Stomach (tissue), 9 donors: ENCODE data around the gene KIF14. TPM values are rescaled to one million over a fixed set of nuclear protein-coding genes. Genes with fewer than 3 reads are reported as not detected.

Experiments
- DNase-seq, 2 donors: peaks; one replicate each; pipeline versions ENCODE4 v3.0.0 to v3.0.0-alpha.2; 2013 to 2019
- H3K27ac ChIP-seq, 5 donors: fragments of 200-600 bp in 4 of 5; sonication (generic) in 4 of 5; one replicate each; pipeline ENCODE4 v1.5.1; 2013 to 2019; ENCODE audit warnings: mild to moderate bottlenecking in 1 of 5, moderate library complexity in 1 of 5
- H3K27me3 ChIP-seq, 3 donors: fragments of 200-600 bp; sonication (generic); one replicate each; pipeline ENCODE4 v1.5.1; 2017 to 2019; ENCODE audit warnings: mixed run types in 1 of 3
- H3K36me3 ChIP-seq, 4 donors: fragments of 200-600 bp; sonication (generic); 1 replicate in 3 of 4; 2 replicates in 1 of 4; pipeline ENCODE4 v1.5.1; 2016 to 2019
- H3K4me1 ChIP-seq, 4 donors: fragments of 200-600 bp; sonication (generic); one replicate each; pipeline ENCODE4 v1.5.1; 2016 to 2019
- H3K4me3 ChIP-seq, 4 donors: fragments of 200-600 bp; sonication (generic) in 3 of 4; one replicate each; pipeline ENCODE4 v1.5.1; 2016 to 2019; ENCODE audit warnings: mild to moderate bottlenecking in 1 of 4
- H3K9me3 ChIP-seq, 4 donors: fragments of 200-600 bp; sonication (generic); one replicate each; pipeline ENCODE4 v1.5.1; 2016 to 2019
- EP300 ChIP-seq: sonication (generic); formaldehyde crosslinking; IDR thresholded peaks from one replicate; pipeline ENCODE4 v1.6.1; 2017; ENCODE audit warnings: antibody characterized with exemption
- POLR2A ChIP-seq, 4 donors: fragments of 450-650 bp; IDR thresholded peaks; one replicate each; pipeline ENCODE4 v1.6.1; 2016; ENCODE audit warnings: antibody characterized with exemption in 4 of 4, control low read depth in 2 of 4, mild to moderate bottlenecking in 1 of 4, moderate library complexity in 1 of 4
- POLR2AphosphoS5 ChIP-seq, 3 donors: sonication (generic); formaldehyde crosslinking; IDR thresholded peaks; one replicate each; pipeline ENCODE4 v1.6.1; 2016; ENCODE audit warnings: antibody characterized with exemption in 3 of 3
- WGBS, 5 donors: extraction: QIAGEN DNeasy Blood & Tissue Kit in 3 of 5; methylation state at CpG; one replicate each; pipeline versions ENCODE4 v1.1.5 to v1.1.7; 2013 to 2018; 5-methylcytosine and 5-hydroxymethylcytosine counted together
- intact Hi-C: fragments of 100-400 bp; cut with DNase I; formaldehyde crosslinking; loops from one replicate; pipeline ENCODE4 v1.15.1; 2023; ENCODE audit warnings: low total_unique reads
- polyA plus RNA-seq, 3 donors: library from polyadenylated mRNA; stranded (reverse); fragments of 200-250 nt; gene quantifications; one replicate each; pipeline ENCODE4 v1.2.3, GENCODE V29; 2013
- total RNA-seq, 5 donors: library from RNA; depleted of rRNA; stranded (reverse); fragments of >200 nt; gene quantifications; one replicate each; pipeline versions ENCODE4 v1.1.0 to v1.2.3, GENCODE V29; 2014 to 2016
- TF ChIP-seq, protein P1 (sequence below), 7 experiments: fragments of 450-650 bp in 4 of 7; fragments of 200-600 bp in 3 of 7; sonication (generic) in 3 of 7; IDR thresholded peaks; one replicate each; pipeline ENCODE4 v1.5.1; 2016 to 2019; ENCODE audit warnings: antibody characterized with exemption in 7 of 7, control low read depth in 2 of 7, mild to moderate bottlenecking in 1 of 7
- donor health status: healthy with polysubstance abuse.
- donor health status: Bipolar disorder and iron deficiency.
- donor health status: healthy.

The KIF14 gene
- total and polyA plus RNA-seq, 8 donors = 0.25 to 2.2 (median 0.63) TPM; not detected in 1

DNA sequence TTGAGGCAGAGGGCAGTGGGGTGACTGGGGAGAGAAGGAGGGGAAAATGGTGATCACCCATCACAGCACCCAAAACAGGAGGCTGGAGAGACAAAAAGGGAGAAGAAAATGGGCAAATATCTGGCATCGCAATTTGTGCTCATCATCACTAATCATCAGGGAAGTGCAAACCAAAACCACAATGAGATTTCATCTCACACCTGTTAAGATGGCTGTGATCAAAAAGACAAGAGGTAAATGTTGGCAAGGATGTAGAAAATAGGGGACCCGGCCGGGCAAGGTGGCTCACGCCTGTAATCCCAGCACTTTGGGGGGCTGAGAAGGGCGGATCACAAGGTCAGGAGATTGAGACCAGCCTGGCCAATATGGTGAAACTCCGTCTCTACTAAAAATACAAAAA lies 74.0 kb downstream of the KIF14 start:
- H3K9me3 ChIP-seq = no peaks in the 10 kb centered on the region
- intact Hi-C loops = no loop called here
- WGBS, 5 donors = 80 to 88% (median 82%) methylated on average over 6 of the region's 6 CpGs
- no peak overlapping the region for H3K4me3 ChIP-seq
- TF ChIP-seq POLR2AphosphoS5 (IDR thresholded peaks at IDR 0.05) (no peak), POLR2A (IDR thresholded peaks at IDR 0.05) (no peak), EP300 (no peak)
- TF ChIP-seq, protein P1, sequence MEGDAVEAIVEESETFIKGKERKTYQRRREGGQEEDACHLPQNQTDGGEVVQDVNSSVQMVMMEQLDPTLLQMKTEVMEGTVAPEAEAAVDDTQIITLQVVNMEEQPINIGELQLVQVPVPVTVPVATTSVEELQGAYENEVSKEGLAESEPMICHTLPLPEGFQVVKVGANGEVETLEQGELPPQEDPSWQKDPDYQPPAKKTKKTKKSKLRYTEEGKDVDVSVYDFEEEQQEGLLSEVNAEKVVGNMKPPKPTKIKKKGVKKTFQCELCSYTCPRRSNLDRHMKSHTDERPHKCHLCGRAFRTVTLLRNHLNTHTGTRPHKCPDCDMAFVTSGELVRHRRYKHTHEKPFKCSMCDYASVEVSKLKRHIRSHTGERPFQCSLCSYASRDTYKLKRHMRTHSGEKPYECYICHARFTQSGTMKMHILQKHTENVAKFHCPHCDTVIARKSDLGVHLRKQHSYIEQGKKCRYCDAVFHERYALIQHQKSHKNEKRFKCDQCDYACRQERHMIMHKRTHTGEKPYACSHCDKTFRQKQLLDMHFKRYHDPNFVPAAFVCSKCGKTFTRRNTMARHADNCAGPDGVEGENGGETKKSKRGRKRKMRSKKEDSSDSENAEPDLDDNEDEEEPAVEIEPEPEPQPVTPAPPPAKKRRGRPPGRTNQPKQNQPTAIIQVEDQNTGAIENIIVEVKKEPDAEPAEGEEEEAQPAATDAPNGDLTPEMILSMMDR (IDR thresholded peaks at IDR 0.05) = no peak
- peaks cover 0 to 10% (median 3%) of the 10 kb centered on the region in 4 donors for H3K4me1 ChIP-seq
- DNase-seq = no peak
- no peak overlapping the region for H3K27ac ChIP-seq
- H3K27me3 ChIP-seq = peaks cover 0 to 6% (median 0%) of the 10 kb centered on the region in 3 donors
- H3K36me3 ChIP-seq = no peaks in the 10 kb centered on the region

DNA sequence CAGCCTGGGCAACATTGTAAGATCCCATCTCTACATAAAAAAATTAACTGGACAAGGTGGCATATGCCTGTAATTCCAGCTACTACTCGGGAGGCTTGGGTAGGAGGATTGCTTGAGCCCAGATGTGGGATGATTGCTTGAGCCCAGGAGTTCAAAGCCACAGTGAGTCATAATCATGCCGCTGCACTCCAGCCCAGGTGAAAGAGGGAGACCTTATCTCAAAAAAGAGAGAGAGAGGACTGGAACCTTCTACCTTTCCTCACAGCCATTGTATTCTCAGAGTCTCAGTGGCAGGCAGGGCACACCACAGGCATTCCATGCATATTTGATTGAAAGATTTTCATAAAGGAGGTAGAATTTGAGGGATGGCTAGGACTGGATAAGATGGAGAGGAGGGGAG lies 78.4 kb downstream of the KIF14 start:
- Histone ChIP-seq H3K27me3 (peaks cover 0 to 6% (median 0%) of the 10 kb centered on the region in 3 donors), H3K9me3 (no peaks in the 10 kb centered on the region), H3K4me3 (no peak overlapping the region), H3K36me3 (no peaks in the 10 kb centered on the region), H3K27ac (no peak overlapping the region), H3K4me1 (peaks cover 0 to 6% (median 0%) of the 10 kb centered on the region in 4 donors)
- no peak for DNase-seq
- TF ChIP-seq POLR2A (IDR thresholded peaks at IDR 0.05) (no peak), EP300 (no peak), POLR2AphosphoS5 (IDR thresholded peaks at IDR 0.05) (no peak)
- TF ChIP-seq, protein P1 (IDR thresholded peaks at IDR 0.05) = no peak
- intact Hi-C loops = no loop called here
- 32 to 78% (median 58%) methylated on average over 2 of the region's 2 CpGs for WGBS, 5 donors

DNA sequence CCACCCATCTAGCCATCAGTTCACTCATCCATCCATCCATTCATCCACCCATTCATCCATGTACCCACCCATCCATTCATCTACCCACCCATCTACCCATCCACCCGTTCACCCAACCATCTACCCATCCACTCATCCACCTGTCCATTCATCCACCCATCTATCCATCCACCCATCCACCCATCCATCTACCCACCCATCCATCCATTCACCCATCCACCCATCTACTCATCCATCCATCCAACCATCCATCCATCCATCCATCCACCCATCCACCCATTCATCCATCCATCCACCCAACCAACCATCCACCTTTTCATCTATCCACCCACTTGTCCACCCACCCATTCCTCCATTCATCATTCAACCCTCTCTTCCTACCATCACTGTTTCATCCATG lies 80.3 kb downstream of the KIF14 start:
- no peak overlapping the region for H3K4me3 ChIP-seq
- TF ChIP-seq EP300 = no peak
- no peak for TF ChIP-seq POLR2AphosphoS5 (IDR thresholded peaks at IDR 0.05)
- TF ChIP-seq, protein P1 (IDR thresholded peaks at IDR 0.05) = no peak
- TF ChIP-seq POLR2A (IDR thresholded peaks at IDR 0.05) = no peak
- WGBS, 5 donors = 86 to 96% (median 88%) methylated on average over 1 of the region's 1 CpG
- peaks cover 0 to 6% (median 0%) of the 10 kb centered on the region in 4 donors for H3K4me1 ChIP-seq
- no peaks in the 10 kb centered on the region for H3K9me3 ChIP-seq
- intact Hi-C loops = no loop called here
- DNase-seq = no peak
- H3K27ac ChIP-seq = no peak overlapping the region
- H3K27me3 ChIP-seq = peaks cover 0 to 6% (median 0%) of the 10 kb centered on the region in 3 donors
- H3K36me3 ChIP-seq = no peaks in the 10 kb centered on the region

DNA sequence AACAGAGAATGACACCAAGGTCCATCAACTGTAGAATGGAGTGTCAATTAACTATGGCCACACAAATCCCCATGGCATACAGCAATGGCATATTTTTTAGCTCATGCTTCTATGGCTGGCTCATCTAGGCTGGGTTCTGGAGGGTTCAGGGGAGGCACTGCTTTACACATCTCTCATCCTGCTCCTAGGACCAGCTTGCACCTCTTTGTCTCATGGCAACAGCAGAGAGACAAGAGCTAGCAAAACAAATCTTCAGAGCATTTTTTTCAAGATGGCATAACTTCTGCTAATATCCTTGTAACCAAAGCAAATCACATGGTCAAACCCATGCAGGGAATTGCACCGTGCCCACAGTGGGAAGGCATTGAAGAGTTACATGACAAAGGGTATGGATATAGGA lies 82.4 kb downstream of the KIF14 start:
- intact Hi-C loops = no loop called here
- Histone ChIP-seq H3K36me3 (no peaks in the 10 kb centered on the region), H3K27ac (no peak overlapping the region), H3K4me1 (peaks cover 0 to 6% (median 0%) of the 10 kb centered on the region in 4 donors), H3K9me3 (no peaks in the 10 kb centered on the region), H3K4me3 (no peak overlapping the region), H3K27me3 (no peaks in the 10 kb centered on the region)
- WGBS, 5 donors = 63 to 95% (median 89%) methylated on average over 1 of the region's 1 CpG
- TF ChIP-seq, protein P1 (IDR thresholded peaks at IDR 0.05) = no peak
- no peak for TF ChIP-seq POLR2AphosphoS5 (IDR thresholded peaks at IDR 0.05)
- no peak for TF ChIP-seq POLR2A (IDR thresholded peaks at IDR 0.05)
- no peak for TF ChIP-seq EP300
- DNase-seq = no peak
